IMR-90 (cell line): ENCODE measurements around the gene NBPF6. TPM values are rescaled to one million over a fixed set of nuclear protein-coding genes. Genes with fewer than 3 reads are reported as not detected.
"Not testable (repeated sequence)": the region's sequence is repeated elsewhere in the genome, so short reads cannot be mapped to it uniquely, and the experiment has no call there.

Experiments
- ATAC-seq: fragments of 200-7000 bp; cut with Tn5 transposase; 2 replicates; pipeline ENCODE4 v1.9.1; 2020; ENCODE audit warnings: low read depth, mild to moderate bottlenecking, moderate library complexity
- BruUV-seq: library from RNA; stranded (reverse); fragments of 400-500 nt; replicated peaks from 2 replicates; lab custom pipeline; 2021; lab: Mats Ljungman, UMichigan
- CTCF ChIA-PET: fragments of 300-600 bp; formaldehyde crosslinking; extraction: SDS; loops from one replicate; lab custom pipeline; 2021; ENCODE audit warnings: antibody characterized with exemption; lab: Yijun Ruan, JAX
- POLR2A ChIA-PET: fragments of 300-600 bp; sonication (Branson Sonifier 250); formaldehyde crosslinking; loops from one replicate; lab custom pipeline; 2022; ENCODE audit warnings: antibody characterized with exemption; ENCODE audit not compliant: unreplicated experiment; lab: Charles Lee
- DNase-seq: peaks from one replicate; pipeline ENCODE4 v3.0.0; 2013
- H2AFZ ChIP-seq: replicated peaks from 2 replicates; pipeline ENCODE3; 2013; ENCODE audit warnings: low read length, mild to moderate bottlenecking; ENCODE audit not compliant: poor library complexity
- H2AK5ac ChIP-seq: 2 replicates; pipeline ENCODE4 v1.6.1; 2013; ENCODE audit warnings: low read depth, low read length, inconsistent platforms
- H2AK9ac ChIP-seq: replicated peaks from 2 replicates; pipeline ENCODE3; 2013; ENCODE audit warnings: mild to moderate bottlenecking, low read depth, low read length, moderate library complexity; ENCODE audit not compliant: poor library complexity
- H2BK120ac ChIP-seq: 2 replicates; pipeline ENCODE4 v1.6.1; 2013; ENCODE audit warnings: low read depth, low read length, inconsistent platforms
- H2BK15ac ChIP-seq: 3 replicates; pipeline ENCODE4 v1.6.1; 2013; ENCODE audit warnings: low read depth, low read length, inconsistent platforms
- H2BK20ac ChIP-seq: 2 replicates; pipeline ENCODE4 v1.6.1; 2013; ENCODE audit warnings: low read depth, mild to moderate bottlenecking, inconsistent platforms, low read length, moderate library complexity
- H2BK5ac ChIP-seq: 2 replicates; pipeline ENCODE4 v1.6.1; 2013; ENCODE audit warnings: mild to moderate bottlenecking, low read depth, low read length, inconsistent platforms; ENCODE audit not compliant: poor library complexity, severe bottlenecking
- H3K14ac ChIP-seq: replicated peaks from 2 replicates; pipeline ENCODE4 v1.6.1; 2013; ENCODE audit warnings: low read depth, low read length, inconsistent platforms
- H3K18ac ChIP-seq: 2 replicates; pipeline ENCODE4 v1.6.1; 2013; ENCODE audit warnings: low read depth, low read length, control low read depth
- H3K23ac ChIP-seq: 2 replicates; pipeline ENCODE4 v1.6.1; 2013; ENCODE audit warnings: low read depth, low read length, inconsistent platforms
- H3K27ac ChIP-seq: 2 replicates; pipeline ENCODE4 v1.5.1; 2013; ENCODE audit warnings: mild to moderate bottlenecking, control low read depth, low read length; ENCODE audit not compliant: insufficient read depth
- H3K27me3 ChIP-seq: 2 replicates; pipeline ENCODE4 v1.6.1; 2013; ENCODE audit warnings: low read length; ENCODE audit not compliant: control insufficient read depth, insufficient read depth
- H3K36me3 ChIP-seq: 2 replicates; pipeline ENCODE4 v1.6.1; 2013; ENCODE audit warnings: low read length, mixed read lengths; ENCODE audit not compliant: control insufficient read depth, insufficient read depth
- H3K4ac ChIP-seq: 2 replicates; pipeline ENCODE4 v1.6.1; 2013; ENCODE audit warnings: low read depth, low read length, inconsistent platforms
- H3K4me1 ChIP-seq: 2 replicates; pipeline ENCODE4 v1.6.1; 2013; ENCODE audit warnings: low read length, mixed read lengths; ENCODE audit not compliant: control insufficient read depth, insufficient read depth
- H3K4me2 ChIP-seq: 2 replicates; pipeline ENCODE4 v1.6.1; 2013; ENCODE audit warnings: low read depth, mild to moderate bottlenecking, control low read depth, low read length, moderate library complexity
- H3K4me3 ChIP-seq: 2 replicates; pipeline ENCODE4 v1.5.1; 2013; ENCODE audit warnings: low read depth, mild to moderate bottlenecking, control low read depth, low read length, moderate library complexity; ENCODE audit not compliant: insufficient read depth
- H3K56ac ChIP-seq: 2 replicates; pipeline ENCODE4 v1.6.1; 2013; ENCODE audit warnings: low read length, inconsistent platforms; ENCODE audit not compliant: insufficient read depth; ENCODE audit errors: extremely low read depth
- H3K79me1 ChIP-seq, 2 experiments: 2 replicates each; pipeline ENCODE4 v1.6.1; 2013; ENCODE audit warnings: low read length in 2 of 2, inconsistent platforms in 1 of 2, low read depth in 1 of 2
- H3K9ac ChIP-seq: 2 replicates; pipeline ENCODE4 v1.6.1; 2013; ENCODE audit warnings: low read depth, low read length, control low read depth
- H3K9me1 ChIP-seq: 2 replicates; pipeline ENCODE4 v1.6.1; 2013; ENCODE audit warnings: low read length, inconsistent platforms; ENCODE audit not compliant: insufficient read depth
- H3K9me3 ChIP-seq: 2 replicates; pipeline ENCODE4 v1.6.1; 2013; ENCODE audit warnings: low read length; ENCODE audit not compliant: control insufficient read depth, insufficient read depth
- H4K20me1 ChIP-seq: 2 replicates; pipeline ENCODE4 v1.6.1; 2013; ENCODE audit warnings: low read length, inconsistent platforms; ENCODE audit not compliant: insufficient read depth
- H4K5ac ChIP-seq: 2 replicates; pipeline ENCODE4 v1.6.1; 2013; ENCODE audit warnings: mild to moderate bottlenecking, low read depth, low read length, control low read depth
- H4K8ac ChIP-seq, 2 experiments: 2 replicates each; pipeline ENCODE4 v1.6.1; 2013; ENCODE audit warnings: low read depth in 2 of 2, low read length in 2 of 2, control low read depth in 1 of 2, inconsistent platforms in 1 of 2
- H4K91ac ChIP-seq: 2 replicates; pipeline ENCODE4 v1.6.1; 2013; ENCODE audit warnings: low read depth, low read length, inconsistent platforms; ENCODE audit not compliant: insufficient read depth
- WGBS, 2 experiments: methylation state at CpG; one replicate each; pipeline versions ENCODE4 v1.1.5 to v1.1.7; 2013; ENCODE audit warnings: missing lambda C conversion rate in 2 of 2; ENCODE audit not compliant: insufficient read length in 1 of 2; ENCODE audit errors: extremely low coverage in 2 of 2; 5-methylcytosine and 5-hydroxymethylcytosine counted together
- dilution Hi-C: fragments of 300-500 bp; cut with HindIII; formaldehyde crosslinking; loops from one replicate; pipeline ENCODE4 v1.14.3; 2018; ENCODE audit warnings: low sequenced_read_pairs; ENCODE audit not compliant: unreplicated experiment
- in situ Hi-C: fragments of 300-500 bp; cut with MboI; formaldehyde crosslinking; loops from 3 replicates; pipeline ENCODE4 v1.14.3; 2019; ENCODE audit warnings: low sequenced_read_pairs, inconsistent platforms, mixed read lengths
- intact Hi-C: fragments of 100-400 bp; cut with micrococcal nuclease; formaldehyde crosslinking; loops from 2 replicates; pipeline ENCODE4 v1.10.0; 2022
- polyA plus RNA-seq, 3 experiments: library from polyadenylated mRNA; depleted of rRNA; stranded (reverse); fragments of >200 nt; gene quantifications; 2 replicates each; pipeline ENCODE4 v1.2.3, GENCODE V29; 2012; ENCODE audit warnings: low replicate concordance in 1 of 3
- total RNA-seq: library from RNA; depleted of rRNA; stranded (reverse); fragments of >200 nt; gene quantifications from 2 replicates; pipeline ENCODE4 v1.2.3, GENCODE V29; 2012

NBPF6 gene
- total and polyA plus RNA-seq, 2 of the 4 experiments (the other 2 are of a cell fraction), result not detected

- H2AFZ ChIP-seq, DNase-seq, H3K4me1 ChIP-seq, BruUV-seq, H3K27ac ChIP-seq, H3K56ac ChIP-seq, H3K36me3 ChIP-seq, H3K27me3 ChIP-seq, CTCF ChIA-PET, H2BK15ac ChIP-seq, H2AK5ac ChIP-seq, POLR2A ChIA-PET, H2BK120ac ChIP-seq, H3K23ac ChIP-seq, H3K9ac ChIP-seq, in situ Hi-C loops, H4K20me1 ChIP-seq, H2AK9ac ChIP-seq, H2BK20ac ChIP-seq, H3K9me3 ChIP-seq, H3K14ac ChIP-seq, H3K4me3 ChIP-seq, H3K18ac ChIP-seq, H3K9me1 ChIP-seq, H2BK5ac ChIP-seq, intact Hi-C loops, H4K8ac ChIP-seq, dilution Hi-C loops, ATAC-seq, H3K4ac ChIP-seq, H4K5ac ChIP-seq, H4K91ac ChIP-seq, H3K79me1 ChIP-seq, H3K4me2 ChIP-seq: not testable (repeated sequence)
- WGBS, 2 experiments, result no CpG with 5 or more reads among the region's 5 CpGs
Observed at GRCh38 chr1:108485990-108486389, 35.8 kb downstream of the NBPF6 start.

- intact Hi-C loops, result not testable (repeated sequence)
Observed at GRCh38 chr1:108486707-108487106, 36.6 kb downstream of the NBPF6 start.

More at GRCh38 chr1:108486707-108487106, 36.6 kb downstream of the NBPF6 start:
- WGBS, 2 experiments, result 92% methylated on average over 7 of the region's 11 CpGs; no CpG with 5 or more reads in 1 of the 2 experiments
- CTCF ChIA-PET, H4K8ac ChIP-seq, H3K4me1 ChIP-seq, H2AK9ac ChIP-seq, DNase-seq, H4K20me1 ChIP-seq, H2BK15ac ChIP-seq, H3K79me1 ChIP-seq, H4K5ac ChIP-seq, BruUV-seq, H2BK20ac ChIP-seq, H3K27ac ChIP-seq, H3K4ac ChIP-seq, H3K14ac ChIP-seq, H3K36me3 ChIP-seq, H3K56ac ChIP-seq, H2BK120ac ChIP-seq, ATAC-seq, H2AK5ac ChIP-seq, dilution Hi-C loops, H3K9ac ChIP-seq, in situ Hi-C loops, H3K4me3 ChIP-seq, H3K9me3 ChIP-seq, H3K27me3 ChIP-seq, POLR2A ChIA-PET, H3K23ac ChIP-seq, H3K9me1 ChIP-seq, H2BK5ac ChIP-seq, H3K4me2 ChIP-seq, H3K18ac ChIP-seq, H2AFZ ChIP-seq, H4K91ac ChIP-seq: not testable (repeated sequence)
